Smooth muscle cell of the brain vasculature (primary cell): Measurements from ENCODE around the gene TOP2A.
"Not testable (repeated sequence)": the region's sequence is repeated elsewhere in the genome, so short reads cannot be mapped to it uniquely, and the experiment has no call there.

Experiments used
- DNase-seq: peaks from one replicate; pipeline ENCODE4 v3.0.0-alpha.2; 2012; ENCODE audit warnings: low read depth, low spot score

Gene TOP2A

GRCh38 chr17:40432864-40433528 lies 15.3 kb upstream of the TOP2A start:
- no peak for DNase-seq

GRCh38 chr17:40431231-40431602 lies 13.5 kb upstream of the TOP2A start:
- DNase-seq: no peak

- no peak for DNase-seq
These were observed 12.9 kb upstream of the TOP2A start for GRCh38 chr17:40430272-40431230.

- DNase-seq: no peak
These were observed 9.4 kb upstream of the TOP2A start for GRCh38 chr17:40427002-40427491.

GRCh38 chr17:40425741-40426140 lies 8.0 kb upstream of the TOP2A start:
- no peak for DNase-seq

- DNase-seq: no peak
These were observed 5.4 kb upstream of the TOP2A start for GRCh38 chr17:40422990-40423633.

GRCh38 chr17:40419559-40420331 lies 2.0 kb upstream of the TOP2A start:
- DNase-seq: no peak

- no peak for DNase-seq
These were observed 671 bp upstream of the TOP2A start for GRCh38 chr17:40418428-40418706.

- DNase-seq: no peak
These were observed 463 bp downstream of the TOP2A start for GRCh38 chr17:40417258-40417608.

- no peak for DNase-seq
These were observed 1.0 kb downstream of the TOP2A start for GRCh38 chr17:40416671-40417070.

- DNase-seq: no peak
These were observed 2.3 kb downstream of the TOP2A start for GRCh38 chr17:40415390-40415789.

- DNase-seq: not testable (repeated sequence)
These were observed 3.4 kb downstream of the TOP2A start for GRCh38 chr17:40414312-40414711.

- no peak for DNase-seq
These were observed 4.8 kb downstream of the TOP2A start for GRCh38 chr17:40412880-40413279.

- no peak for DNase-seq
These were observed 5.9 kb downstream of the TOP2A start for GRCh38 chr17:40411821-40412220.

GRCh38 chr17:40410082-40410481 lies 7.6 kb downstream of the TOP2A start:
- no peak for DNase-seq

- not testable (repeated sequence) for DNase-seq
These were observed 8.2 kb downstream of the TOP2A start for GRCh38 chr17:40409540-40409939.

- no peak for DNase-seq
These were observed 10.2 kb downstream of the TOP2A start for GRCh38 chr17:40407460-40407859.

GRCh38 chr17:40404003-40404402 lies 13.7 kb downstream of the TOP2A start:
- no peak for DNase-seq

GRCh38 chr17:40402668-40403067 lies 15.0 kb downstream of the TOP2A start:
- DNase-seq: no peak

- DNase-seq: no peak
These were observed 18.5 kb downstream of the TOP2A start for GRCh38 chr17:40399185-40399584.

- not testable (repeated sequence) for DNase-seq
These were observed 31.1 kb downstream of the TOP2A start for GRCh38 chr17:40386555-40386954.

- no peak for DNase-seq
These were observed 35.4 kb downstream of the TOP2A start for GRCh38 chr17:40382251-40382650.
